Measurements from ENCODE around the gene PDE6D.

Gene PDE6D

GRCh38 chr2:231803501-231804138 is 22.5 kb upstream of the PDE6D start:
- TF ChIP-seq CTCF (IDR thresholded peaks at IDR 0.05) = no peak

- TF ChIP-seq CTCF (IDR thresholded peaks at IDR 0.05) = peak; percentile 80
Observed at GRCh38 chr2:231800493-231801091, 19.5 kb upstream of the PDE6D start.

- peak; percentile 64 for TF ChIP-seq CTCF (IDR thresholded peaks at IDR 0.05)
Observed at GRCh38 chr2:231795525-231796327, 14.6 kb upstream of the PDE6D start.

GRCh38 chr2:231794383-231794782 is 13.3 kb upstream of the PDE6D start:
- no peak for TF ChIP-seq CTCF (IDR thresholded peaks at IDR 0.05)

GRCh38 chr2:231791107-231791506 is 10.0 kb upstream of the PDE6D start:
- TF ChIP-seq CTCF (IDR thresholded peaks at IDR 0.05) = no peak

- no peak for TF ChIP-seq CTCF (IDR thresholded peaks at IDR 0.05)
Observed at GRCh38 chr2:231786917-231787292, 5.8 kb upstream of the PDE6D start.

- peak; percentile 60 for TF ChIP-seq CTCF (IDR thresholded peaks at IDR 0.05)
Observed at GRCh38 chr2:231786177-231786916, 5.3 kb upstream of the PDE6D start, which contains the start of gene COPS7B. TSS of gene COPS7B (plus strand) at chr2:231786445. CDS start at chr2:231788571, 2,126 bp downstream.

Data from LNCAP (cell line).